ENCODE data around the gene NFKBIE.
A peak's percentile ranks its signal among the peaks of the same experiment; 100 is the strongest.
"Not testable (repeated sequence)": the region's sequence is repeated elsewhere in the genome, so short reads cannot be mapped to it uniquely, and the experiment has no call there.

The NFKBIE gene

DNA sequence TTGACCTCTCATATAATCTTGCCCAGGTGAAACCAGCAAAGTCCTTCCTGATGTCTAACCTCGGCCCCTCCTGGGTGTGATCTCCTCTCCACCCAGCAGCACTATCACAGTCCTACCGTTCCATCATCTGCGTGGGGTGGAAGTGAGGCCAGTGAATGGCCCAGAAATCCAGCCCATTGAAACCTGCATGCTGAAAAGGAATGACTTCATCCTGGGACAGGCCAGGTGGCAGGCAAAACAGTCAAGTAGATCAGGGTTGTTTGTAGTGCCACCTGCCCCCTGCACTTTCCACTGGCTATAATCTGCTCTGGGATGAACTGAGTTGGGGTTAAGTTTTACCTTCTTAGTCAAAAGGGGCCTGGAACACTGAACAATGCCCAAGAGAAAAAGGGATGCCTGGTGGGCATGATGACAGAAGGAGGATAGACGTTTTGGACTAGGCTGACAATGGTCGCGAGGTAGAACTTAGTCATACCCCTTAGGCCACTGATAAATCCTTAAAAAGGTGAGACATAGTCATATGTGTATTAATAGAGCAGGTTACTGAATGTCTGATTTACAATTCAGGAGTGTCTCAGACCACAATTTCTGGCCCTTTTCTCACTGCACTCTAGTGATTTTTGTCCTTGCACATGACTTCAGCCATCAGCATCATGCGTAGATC lies 26.5 kb downstream of the NFKBIE start:
- DNase-seq = no peak

DNA sequence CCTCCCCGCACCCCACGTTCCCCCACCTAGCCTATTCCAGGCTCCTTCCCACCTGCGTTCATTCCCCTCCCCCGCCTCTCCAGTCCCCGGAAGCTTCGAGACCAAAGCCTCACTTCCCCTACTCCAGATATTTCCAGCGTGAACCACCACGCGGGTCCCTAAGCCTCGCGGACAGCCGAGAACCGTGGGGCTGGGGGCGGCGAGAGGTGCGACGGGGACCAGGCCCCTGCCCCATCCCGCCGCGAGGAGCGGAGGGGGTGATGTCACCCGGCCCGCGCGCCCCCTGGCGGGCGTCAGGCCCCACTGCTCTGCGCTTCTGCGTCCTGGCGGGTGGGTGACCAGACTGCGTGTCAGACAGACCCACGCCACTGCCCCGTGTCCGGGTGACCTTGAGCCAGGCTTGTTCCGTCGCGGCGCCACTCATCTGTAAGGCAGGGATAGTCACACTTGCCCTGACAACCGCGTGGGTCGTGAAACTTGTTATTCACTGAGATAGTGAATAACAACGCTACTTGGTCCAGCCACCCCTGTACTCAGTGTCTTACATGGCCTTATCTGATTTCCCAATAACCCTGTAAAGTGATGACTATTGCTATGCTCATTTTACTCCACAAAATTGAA lies 27.4 kb downstream of the NFKBIE start:
- DNase-seq = peak; percentile 56

DNA sequence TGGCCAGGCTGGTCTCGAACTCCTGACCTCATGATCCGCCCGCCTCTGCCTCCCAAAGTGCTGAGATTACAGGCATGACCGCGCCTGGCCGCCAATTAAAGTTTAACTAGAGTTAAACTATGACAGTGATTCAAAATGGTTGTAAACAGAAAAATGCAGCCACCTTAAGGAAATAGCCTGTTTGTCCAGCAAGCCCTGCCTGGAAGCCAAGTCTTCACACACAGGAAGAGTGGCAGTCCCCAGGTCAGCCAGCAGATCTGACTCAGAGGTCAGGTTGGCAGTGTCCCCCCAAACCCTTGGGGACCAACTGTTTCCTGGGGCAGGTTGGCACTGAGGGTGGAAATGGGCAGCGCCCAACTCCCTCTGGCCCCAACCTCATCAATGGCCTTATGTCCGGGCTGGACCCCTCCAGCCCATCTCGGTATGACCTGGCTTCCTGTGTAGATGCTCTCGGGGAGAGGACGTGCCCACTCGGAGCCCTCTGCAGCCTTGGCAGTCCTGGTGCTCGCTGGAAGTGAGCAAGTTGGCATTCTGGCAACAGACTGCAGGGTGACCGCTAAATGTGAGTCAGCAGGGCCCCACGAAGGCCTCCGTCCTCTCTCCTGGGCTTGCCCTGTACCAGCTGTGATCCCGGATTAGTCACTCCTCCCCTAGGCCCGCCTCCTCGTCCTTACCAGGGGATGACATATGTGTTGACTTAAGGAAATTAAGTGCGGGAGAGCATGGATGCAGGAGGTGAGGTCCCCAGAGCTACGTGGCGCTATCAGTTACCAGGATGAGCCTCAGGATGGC lies 28.1 kb downstream of the NFKBIE start:
- peak; percentile 69 for DNase-seq

DNA sequence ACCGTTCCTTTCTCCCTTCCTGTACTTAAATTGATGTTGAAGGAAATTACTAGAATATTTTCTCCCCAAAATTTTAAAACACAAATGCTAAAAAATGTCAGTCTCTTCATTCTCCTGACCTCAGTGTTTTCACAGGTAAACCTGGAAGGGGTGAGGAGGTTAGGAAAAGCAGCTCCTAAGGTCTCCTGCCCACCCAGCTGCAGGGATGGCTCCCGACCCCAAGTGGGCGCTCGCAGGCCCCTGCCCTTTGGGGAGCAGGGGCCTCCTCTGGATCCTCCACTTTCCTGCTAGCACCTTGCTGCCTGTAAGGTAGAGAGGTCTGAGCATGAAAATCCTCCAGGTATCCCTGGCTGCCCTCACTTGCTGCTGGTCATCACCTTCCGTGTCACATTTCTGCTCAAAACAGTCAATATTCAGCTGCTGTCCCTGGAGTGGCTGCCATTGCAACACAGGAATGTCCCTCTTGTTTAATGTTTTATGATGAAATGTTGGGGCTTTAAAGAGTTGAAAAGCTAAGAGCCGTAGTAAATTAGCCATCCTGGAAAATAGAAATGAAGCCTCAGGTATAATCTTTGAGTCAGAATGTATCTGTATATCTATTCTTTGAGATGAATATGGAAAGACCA lies 29.3 kb downstream of the NFKBIE start:
- no peak for DNase-seq

DNA sequence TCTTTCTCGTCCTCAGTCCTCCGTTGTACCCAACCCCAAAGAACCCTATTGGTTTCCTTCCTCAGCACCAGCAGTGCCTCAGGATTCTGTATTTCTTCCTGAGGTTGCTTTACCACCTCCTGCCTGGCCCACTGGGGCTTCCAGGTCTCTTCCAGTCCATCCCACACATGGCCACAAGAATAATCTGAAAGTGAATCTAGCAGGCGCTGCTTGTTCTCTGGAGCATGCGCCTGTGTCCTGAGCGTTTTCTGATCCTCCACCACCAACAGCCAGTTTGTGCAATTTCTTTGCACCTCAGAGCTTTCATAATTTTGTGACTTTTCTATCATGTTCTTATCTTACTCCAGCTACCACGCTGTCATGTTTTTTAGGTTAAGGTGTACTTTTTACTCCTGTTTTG lies 30.1 kb downstream of the NFKBIE start:
- DNase-seq = no peak

GRCh38 chr6:44234101-44235025 lies 31.0 kb downstream of the NFKBIE start:
- peak; percentile 14 for DNase-seq

GRCh38 chr6:44233567-44234100 lies 31.7 kb downstream of the NFKBIE start:
- no peak for DNase-seq

DNA sequence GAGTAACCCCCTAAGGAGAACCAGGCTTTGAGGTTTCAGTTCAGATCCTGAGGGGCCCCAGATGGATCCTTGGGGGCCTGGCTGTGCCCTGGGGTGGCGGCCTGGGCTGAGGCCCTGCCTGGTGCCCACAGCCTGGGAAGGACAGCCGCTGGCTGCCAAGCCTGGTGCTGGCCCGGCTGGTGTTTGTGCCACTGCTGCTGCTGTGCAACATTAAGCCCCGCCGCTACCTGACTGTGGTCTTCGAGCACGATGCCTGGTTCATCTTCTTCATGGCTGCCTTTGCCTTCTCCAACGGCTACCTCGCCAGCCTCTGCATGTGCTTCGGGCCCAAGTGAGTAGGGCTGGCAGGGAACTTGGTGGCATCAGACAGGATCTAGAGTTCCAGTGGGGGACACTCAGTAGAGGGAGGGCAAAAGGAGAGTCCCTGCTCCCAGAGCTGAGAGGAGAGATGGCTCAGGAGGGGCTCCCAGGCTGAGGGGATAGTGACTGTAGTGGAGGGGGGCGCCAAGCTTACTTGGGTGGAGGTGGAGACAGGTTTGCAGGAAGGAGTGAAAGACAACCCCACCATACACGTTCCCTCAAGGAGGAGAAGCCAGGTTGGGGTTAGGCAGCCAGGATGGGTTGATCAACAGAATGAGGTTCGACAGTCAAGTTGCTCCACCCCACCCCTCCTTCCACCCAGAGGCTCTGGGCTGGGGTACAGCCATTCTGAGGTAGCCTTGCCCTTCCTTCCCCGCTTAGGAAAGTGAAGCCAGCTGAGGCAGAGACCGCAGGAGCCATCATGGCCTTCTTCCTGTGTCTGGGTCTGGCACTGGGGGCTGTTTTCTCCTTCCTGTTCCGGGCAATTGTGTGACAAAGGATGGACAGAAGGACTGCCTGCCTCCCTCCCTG lies 32.4 kb downstream of the NFKBIE start:
- DNase-seq = no peak

- not testable (repeated sequence) for DNase-seq
Measured at GRCh38 chr6:44231426-44231825, 33.9 kb downstream of the NFKBIE start.

DNA sequence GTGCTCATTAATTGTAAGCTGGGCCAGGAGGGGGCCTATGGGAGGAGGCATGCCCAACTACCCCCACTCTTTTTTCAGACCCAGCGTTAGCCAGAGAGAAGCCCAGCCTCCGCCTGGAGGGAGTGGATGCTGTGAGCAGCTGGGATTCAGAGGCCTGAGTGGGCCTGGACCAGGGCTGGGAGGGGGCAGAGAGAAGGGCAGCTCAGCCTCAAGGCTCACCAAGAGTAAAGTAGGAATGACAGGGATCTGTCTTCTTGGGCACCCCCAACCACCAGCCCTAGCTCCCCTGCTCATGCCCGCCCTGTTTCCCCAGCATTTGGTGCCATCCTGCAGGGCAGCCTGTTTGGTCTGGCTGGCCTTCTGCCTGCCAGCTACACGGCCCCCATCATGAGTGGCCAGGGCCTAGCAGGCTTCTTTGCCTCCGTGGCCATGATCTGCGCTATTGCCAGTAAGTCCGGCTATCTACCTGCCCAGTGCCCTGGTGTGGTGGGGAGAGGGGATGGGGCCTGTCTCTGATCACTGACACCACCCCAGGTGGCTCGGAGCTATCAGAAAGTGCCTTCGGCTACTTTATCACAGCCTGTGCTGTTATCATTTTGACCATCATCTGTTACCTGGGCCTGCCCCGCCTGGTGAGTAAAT lies 35.2 kb downstream of the NFKBIE start:
- DNase-seq = no peak

GRCh38 chr6:44229376-44230033 lies 35.8 kb downstream of the NFKBIE start:
- no peak for DNase-seq

GRCh38 chr6:44228836-44229235 lies 36.5 kb downstream of the NFKBIE start:
- no peak for DNase-seq

- no peak for DNase-seq
Measured at GRCh38 chr6:44228433-44228832, 36.9 kb downstream of the NFKBIE start.

GRCh38 chr6:44228031-44228430 lies 37.3 kb downstream of the NFKBIE start:
- no peak for DNase-seq

GRCh38 chr6:44227148-44227793 lies 38.1 kb downstream of the NFKBIE start:
- DNase-seq = no peak

GRCh38 chr6:44226368-44227147 lies 38.8 kb downstream of the NFKBIE start:
- no peak for DNase-seq

GRCh38 chr6:44225579-44226325 lies 39.6 kb downstream of the NFKBIE start:
- peak; percentile 40 for DNase-seq

DNA sequence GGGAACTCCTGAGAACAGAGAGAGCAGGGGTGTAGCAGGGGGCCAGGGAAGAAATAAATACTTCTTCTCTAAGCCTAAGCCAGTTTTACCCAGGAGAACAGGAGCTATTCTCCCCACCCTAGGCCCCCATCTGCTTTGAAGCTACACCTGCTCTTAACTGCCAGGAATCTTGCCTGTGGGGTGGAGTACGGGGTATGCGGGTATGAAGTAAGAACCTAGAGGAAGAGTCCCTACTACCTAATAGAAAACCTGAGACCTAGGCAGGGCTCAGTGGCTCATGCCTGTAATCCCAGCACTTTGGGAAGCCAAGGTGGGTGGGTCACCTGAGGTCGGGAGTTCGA lies 40.4 kb downstream of the NFKBIE start:
- no peak for DNase-seq

Measured in COR-L47 (cell line).